HUES6 (cell line): Measurements from ENCODE around the gene ADK.
"Not testable (repeated sequence)": the region's sequence is repeated elsewhere in the genome, so short reads cannot be mapped to it uniquely, and the experiment has no call there.

Experiments used
- H3K27ac ChIP-seq: 2 replicates; pipeline ENCODE4 v1.7.0; 2013; ENCODE audit warnings: low read depth, mild to moderate bottlenecking, low read length, inconsistent platforms
- H3K27me3 ChIP-seq: 2 replicates; pipeline ENCODE4 v1.6.1; 2013; ENCODE audit warnings: low read length; ENCODE audit not compliant: control insufficient read depth, insufficient read depth
- H3K36me3 ChIP-seq: 2 replicates; pipeline ENCODE4 v1.6.1; 2013; ENCODE audit warnings: low read length; ENCODE audit not compliant: control insufficient read depth, insufficient read depth
- H3K4me1 ChIP-seq: 2 replicates; pipeline ENCODE4 v1.6.1; 2013; ENCODE audit warnings: low read length; ENCODE audit not compliant: control insufficient read depth, insufficient read depth
- H3K4me3 ChIP-seq: 2 replicates; pipeline ENCODE4 v1.5.1; 2013; ENCODE audit warnings: low read depth, low read length
- H3K9ac ChIP-seq: one replicate; pipeline ENCODE4 v1.6.1; 2013; ENCODE audit warnings: mild to moderate bottlenecking, low read length
- H3K9me3 ChIP-seq: 2 replicates; pipeline ENCODE4 v1.6.1; 2013; ENCODE audit warnings: low read depth, low read length; ENCODE audit not compliant: control insufficient read depth, insufficient read depth

ADK gene

DNA sequence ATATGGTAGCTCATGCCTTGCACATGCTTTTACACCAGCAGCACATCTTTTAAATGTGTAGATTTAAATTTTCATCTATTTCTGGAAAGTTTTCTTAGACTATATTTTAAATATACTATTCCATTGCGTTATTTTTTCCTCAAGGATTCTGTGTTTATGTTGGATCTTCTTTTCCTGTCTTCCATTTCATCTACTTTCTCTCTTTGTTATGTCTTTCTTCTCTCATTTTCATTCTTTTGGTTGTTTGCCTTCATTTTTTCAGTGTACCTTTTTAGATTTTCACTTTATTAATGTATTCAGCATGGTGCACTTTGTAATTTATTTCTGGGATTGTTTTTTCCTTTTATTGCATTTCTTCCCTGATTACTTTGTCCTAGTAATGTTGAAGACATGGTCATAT, 329.8 kb downstream of the ADK start:
- H3K9ac ChIP-seq, result no peak overlapping the region
- no peak overlapping the region for H3K4me3 ChIP-seq
- no peaks in the 10 kb centered on the region for H3K36me3 ChIP-seq
- peaks cover 5% of the 10 kb centered on the region for H3K9me3 ChIP-seq
- no peaks in the 10 kb centered on the region for H3K4me1 ChIP-seq
- no peaks in the 10 kb centered on the region for H3K27me3 ChIP-seq
- no peak overlapping the region for H3K27ac ChIP-seq

- Histone ChIP-seq H3K9ac (no peak overlapping the region), H3K9me3 (peaks cover 5% of the 10 kb centered on the region), H3K4me1 (no peaks in the 10 kb centered on the region), H3K36me3 (no peaks in the 10 kb centered on the region), H3K4me3 (no peak overlapping the region), H3K27ac (no peak overlapping the region), H3K27me3 (no peaks in the 10 kb centered on the region)
These were observed 332.3 kb downstream of the ADK start for GRCh38 chr10:74483356-74483755.

DNA sequence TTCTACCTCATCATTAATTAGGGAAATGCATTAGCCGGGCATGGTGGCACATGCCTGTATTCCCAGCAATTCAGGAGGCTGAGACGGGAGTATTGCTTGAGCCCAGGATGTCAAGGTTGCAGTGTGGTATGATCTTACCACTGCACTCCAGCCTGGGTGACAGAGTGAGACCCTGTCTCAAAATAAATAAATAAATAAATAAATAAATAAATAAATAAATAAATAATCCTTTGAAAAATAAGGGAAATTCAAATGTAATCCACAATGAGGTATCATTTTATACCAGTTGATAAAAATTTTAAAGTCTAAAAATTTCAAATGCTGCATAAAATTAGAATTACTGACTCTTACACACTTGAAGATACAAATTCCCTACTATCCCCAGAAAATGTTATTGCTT, 334.3 kb downstream of the ADK start:
- Histone ChIP-seq H3K4me3 (no peak overlapping the region), H3K9ac (no peak overlapping the region), H3K36me3 (no peaks in the 10 kb centered on the region), H3K27ac (no peak overlapping the region), H3K9me3 (peaks cover 5% of the 10 kb centered on the region), H3K4me1 (no peaks in the 10 kb centered on the region), H3K27me3 (no peaks in the 10 kb centered on the region)

DNA sequence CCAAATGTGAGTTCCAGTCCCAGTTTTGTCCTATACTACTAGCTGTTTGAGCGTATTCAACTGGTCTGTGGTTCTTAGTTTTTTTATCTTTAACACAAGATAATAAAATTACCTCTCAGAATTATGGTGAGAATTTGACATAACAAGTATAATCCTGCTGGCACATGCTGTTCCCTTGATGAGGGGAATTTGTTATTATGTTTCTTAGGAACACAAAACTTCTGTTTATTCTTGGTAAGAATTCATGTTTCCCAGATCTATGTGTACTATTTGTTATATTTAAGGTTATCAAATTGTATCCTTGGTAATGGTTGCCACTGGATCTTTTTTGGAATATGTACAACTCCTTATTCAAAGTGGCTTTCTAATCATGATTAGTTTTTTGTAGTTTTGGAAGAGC, 335.6 kb downstream of the ADK start:
- H3K4me3 ChIP-seq, result no peak overlapping the region
- no peak overlapping the region for H3K9ac ChIP-seq
- H3K36me3 ChIP-seq, result no peaks in the 10 kb centered on the region
- H3K9me3 ChIP-seq, result peaks cover 5% of the 10 kb centered on the region
- H3K27me3 ChIP-seq, result no peaks in the 10 kb centered on the region
- H3K4me1 ChIP-seq, result no peaks in the 10 kb centered on the region
- H3K27ac ChIP-seq, result no peak overlapping the region

- no peaks in the 10 kb centered on the region for H3K4me1 ChIP-seq
- no peaks in the 10 kb centered on the region for H3K9me3 ChIP-seq
- H3K4me3 ChIP-seq, result no peak overlapping the region
- no peaks in the 10 kb centered on the region for H3K36me3 ChIP-seq
- no peaks in the 10 kb centered on the region for H3K27me3 ChIP-seq
- H3K27ac ChIP-seq, result no peak overlapping the region
- H3K9ac ChIP-seq, result no peak overlapping the region
These were observed 337.9 kb downstream of the ADK start for GRCh38 chr10:74488907-74489306.

- H3K4me1 ChIP-seq, result no peaks in the 10 kb centered on the region
- no peak overlapping the region for H3K9ac ChIP-seq
- H3K9me3 ChIP-seq, result no peaks in the 10 kb centered on the region
- H3K4me3 ChIP-seq, result no peak overlapping the region
- no peaks in the 10 kb centered on the region for H3K27me3 ChIP-seq
- H3K36me3 ChIP-seq, result no peaks in the 10 kb centered on the region
- H3K27ac ChIP-seq, result no peak overlapping the region
These were observed 339.5 kb downstream of the ADK start for GRCh38 chr10:74490551-74490950.

GRCh38 chr10:74491014-74491413, 340.0 kb downstream of the ADK start:
- H3K9ac ChIP-seq, result no peak overlapping the region
- no peaks in the 10 kb centered on the region for H3K4me1 ChIP-seq
- H3K9me3 ChIP-seq, result no peaks in the 10 kb centered on the region
- H3K4me3 ChIP-seq, result no peak overlapping the region
- H3K27me3 ChIP-seq, result no peaks in the 10 kb centered on the region
- H3K27ac ChIP-seq, result no peak overlapping the region
- H3K36me3 ChIP-seq, result no peaks in the 10 kb centered on the region

DNA sequence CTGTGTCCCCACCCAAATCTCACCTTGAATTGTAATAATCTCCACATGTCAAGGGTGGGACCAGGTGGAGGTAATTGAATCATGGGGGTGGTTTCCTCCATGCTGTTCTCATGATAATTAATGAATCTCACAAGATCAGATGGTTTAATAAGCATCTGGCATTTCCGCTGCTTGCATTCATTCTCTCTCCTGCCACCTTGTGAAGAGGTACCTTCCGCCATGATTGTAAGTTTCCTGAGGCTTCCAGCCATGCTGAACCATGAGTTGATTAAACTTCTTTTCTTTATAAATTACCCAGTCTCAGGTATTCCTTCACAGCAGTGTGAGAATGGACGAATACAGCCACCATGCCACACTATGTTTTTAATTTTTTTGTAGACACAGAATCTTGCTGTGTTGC, 345.3 kb downstream of the ADK start:
- H3K36me3 ChIP-seq, H3K4me3 ChIP-seq, H3K9me3 ChIP-seq, H3K9ac ChIP-seq, H3K27me3 ChIP-seq, H3K27ac ChIP-seq, H3K4me1 ChIP-seq: not testable (repeated sequence)

DNA sequence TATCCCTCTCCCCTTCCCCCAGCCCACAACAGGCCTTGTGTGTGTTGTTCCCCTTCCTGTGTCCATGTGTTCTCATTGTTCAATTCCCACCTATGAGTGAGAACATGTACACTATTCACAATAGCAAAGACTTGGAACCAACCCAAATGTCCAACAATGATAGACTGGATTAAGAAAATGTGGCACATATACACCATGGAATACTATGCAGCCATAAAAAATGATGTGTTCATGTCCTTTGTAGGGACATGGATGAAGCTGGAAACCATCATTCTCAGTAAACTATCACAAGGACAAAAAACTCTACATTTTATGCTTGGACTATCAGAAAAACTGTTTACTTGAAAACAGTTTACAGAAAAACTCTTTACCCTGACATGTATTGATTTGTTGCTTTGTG, 347.6 kb downstream of the ADK start:
- H3K27me3 ChIP-seq, result not testable (repeated sequence)

DNA sequence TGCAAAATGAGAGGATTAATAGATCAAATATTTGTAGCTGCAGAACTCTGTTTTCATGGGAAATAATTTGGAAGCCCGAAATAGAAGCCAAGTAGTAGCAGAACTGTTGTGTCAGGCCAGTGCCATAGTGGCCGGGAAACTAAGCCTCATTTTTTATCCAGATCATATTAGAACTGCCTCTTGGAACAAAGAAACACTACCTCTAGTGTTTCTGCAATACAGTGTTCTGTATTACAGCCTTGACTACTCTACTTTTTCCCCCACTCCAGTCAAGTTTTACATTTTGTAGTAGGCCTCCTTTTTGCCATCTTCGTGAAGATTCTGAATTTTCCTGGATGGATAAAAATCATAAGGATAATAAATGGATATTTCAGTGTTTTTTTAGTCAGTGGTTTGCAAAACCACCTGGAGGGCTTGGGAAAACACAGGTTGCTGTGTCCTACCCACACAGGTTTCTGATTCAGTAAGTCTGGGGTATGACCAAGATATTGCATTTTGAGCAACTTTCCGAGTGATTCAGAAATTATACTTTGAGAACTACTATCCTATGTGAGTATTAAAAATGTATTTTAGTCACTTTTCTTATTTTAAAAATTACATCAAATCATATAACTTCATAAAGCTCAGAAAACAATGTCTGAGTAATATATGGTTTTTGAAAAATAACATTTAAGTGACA, 349.1 kb downstream of the ADK start:
- no peak overlapping the region for H3K4me3 ChIP-seq
- H3K27ac ChIP-seq, result no peak overlapping the region
- no peaks in the 10 kb centered on the region for H3K4me1 ChIP-seq
- H3K36me3 ChIP-seq, result no peaks in the 10 kb centered on the region
- no peak overlapping the region for H3K9ac ChIP-seq
- H3K27me3 ChIP-seq, result no peaks in the 10 kb centered on the region
- H3K9me3 ChIP-seq, result no peaks in the 10 kb centered on the region

More for the DNA sequence above, 347.6 kb downstream of the ADK start:
- H3K4me1 ChIP-seq, H3K9ac ChIP-seq, H3K36me3 ChIP-seq, H3K4me3 ChIP-seq, H3K27ac ChIP-seq, H3K9me3 ChIP-seq: not testable (repeated sequence)

- Histone ChIP-seq H3K9me3 (no peaks in the 10 kb centered on the region), H3K27me3 (no peaks in the 10 kb centered on the region), H3K4me1 (no peaks in the 10 kb centered on the region), H3K36me3 (no peaks in the 10 kb centered on the region), H3K27ac (no peak overlapping the region), H3K9ac (no peak overlapping the region), H3K4me3 (no peak overlapping the region)
These were observed 349.8 kb downstream of the ADK start for GRCh38 chr10:74500816-74501215.
